Measurements from ENCODE around the gene HCFC1R1.
"Not testable (repeated sequence)": the region's sequence is repeated elsewhere in the genome, so short reads cannot be mapped to it uniquely, and the experiment has no call there.

HCFC1R1 gene

DNA sequence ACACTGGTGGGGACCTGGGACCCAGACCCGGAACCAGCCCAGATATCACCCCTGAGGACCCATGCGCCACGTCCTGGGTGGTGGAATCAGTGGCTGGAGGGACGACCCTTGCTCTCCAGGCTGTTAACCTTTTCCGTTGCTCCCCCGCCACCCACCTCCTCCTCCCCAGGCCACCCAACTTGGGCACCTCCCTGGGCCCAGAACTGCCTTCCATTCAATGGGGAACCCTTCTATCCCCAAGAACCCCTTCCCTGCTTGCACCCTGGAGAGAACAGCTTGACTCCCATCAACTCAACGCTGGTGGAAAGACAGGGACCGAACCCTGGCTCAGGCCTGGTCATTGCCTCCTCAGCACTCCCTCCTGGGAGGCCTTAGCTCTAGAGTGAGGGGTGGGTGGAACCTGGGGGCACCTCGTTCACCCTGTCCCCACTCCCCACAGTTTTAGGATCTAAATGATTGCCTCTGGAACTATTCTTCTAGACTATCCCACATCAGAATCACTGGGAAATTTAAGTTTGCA, 36.0 kb upstream of the HCFC1R1 start:
- no peak for DNase-seq (ENCODE audit: low read depth)
- peak overlapping the region; percentile 19 for H3K4me3 ChIP-seq (ENCODE audit: control insufficient read depth, low read depth, low read length)
- TF ChIP-seq, protein P1, sequence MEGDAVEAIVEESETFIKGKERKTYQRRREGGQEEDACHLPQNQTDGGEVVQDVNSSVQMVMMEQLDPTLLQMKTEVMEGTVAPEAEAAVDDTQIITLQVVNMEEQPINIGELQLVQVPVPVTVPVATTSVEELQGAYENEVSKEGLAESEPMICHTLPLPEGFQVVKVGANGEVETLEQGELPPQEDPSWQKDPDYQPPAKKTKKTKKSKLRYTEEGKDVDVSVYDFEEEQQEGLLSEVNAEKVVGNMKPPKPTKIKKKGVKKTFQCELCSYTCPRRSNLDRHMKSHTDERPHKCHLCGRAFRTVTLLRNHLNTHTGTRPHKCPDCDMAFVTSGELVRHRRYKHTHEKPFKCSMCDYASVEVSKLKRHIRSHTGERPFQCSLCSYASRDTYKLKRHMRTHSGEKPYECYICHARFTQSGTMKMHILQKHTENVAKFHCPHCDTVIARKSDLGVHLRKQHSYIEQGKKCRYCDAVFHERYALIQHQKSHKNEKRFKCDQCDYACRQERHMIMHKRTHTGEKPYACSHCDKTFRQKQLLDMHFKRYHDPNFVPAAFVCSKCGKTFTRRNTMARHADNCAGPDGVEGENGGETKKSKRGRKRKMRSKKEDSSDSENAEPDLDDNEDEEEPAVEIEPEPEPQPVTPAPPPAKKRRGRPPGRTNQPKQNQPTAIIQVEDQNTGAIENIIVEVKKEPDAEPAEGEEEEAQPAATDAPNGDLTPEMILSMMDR (IDR thresholded peaks at IDR 0.05; ENCODE audit: control insufficient read depth, insufficient read depth, low read depth, low read length, missing control alignments): no peak

DNA sequence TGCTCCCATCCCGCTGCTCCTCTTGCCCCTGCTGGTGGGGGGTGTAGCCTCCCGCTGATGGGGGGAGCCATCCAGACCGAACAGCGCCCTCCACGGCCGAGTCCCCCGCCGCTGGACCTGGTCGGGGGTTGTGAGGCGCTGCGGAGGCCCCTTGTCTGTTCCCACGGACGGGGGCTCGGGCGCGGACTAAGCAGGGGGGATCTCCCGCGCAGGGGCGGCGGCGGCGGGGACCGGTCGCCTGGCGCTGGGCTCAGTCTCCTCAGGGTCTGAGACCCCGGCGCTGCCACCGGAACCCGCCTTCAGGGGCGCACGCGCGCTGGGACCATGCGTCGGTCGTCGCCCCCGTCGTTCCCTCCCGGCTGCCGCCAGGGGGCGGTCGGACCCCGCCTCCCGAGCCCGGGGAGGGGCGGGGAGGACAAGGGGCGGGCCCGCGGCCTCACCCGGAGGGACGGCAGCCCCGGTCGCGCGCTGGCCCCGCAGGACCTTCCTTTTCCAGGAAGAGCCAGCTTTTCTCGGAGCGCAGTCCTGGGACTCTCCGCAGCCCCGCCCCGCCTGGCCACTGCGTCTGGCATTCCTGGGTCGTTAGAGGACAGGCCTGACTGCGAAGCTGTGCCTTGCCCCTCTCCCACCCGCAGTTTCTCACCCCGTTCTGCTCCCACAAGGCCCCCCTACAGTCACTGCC, 35.4 kb upstream of the HCFC1R1 start:
- peak; percentile 20 for DNase-seq (ENCODE audit: low read depth)
- H3K4me3 ChIP-seq (ENCODE audit: control insufficient read depth, low read depth, low read length): peak overlapping the region; percentile 79
- TF ChIP-seq, protein P1 (IDR thresholded peaks at IDR 0.05; ENCODE audit: control insufficient read depth, insufficient read depth, low read depth, low read length, missing control alignments): peak; percentile 51

DNA sequence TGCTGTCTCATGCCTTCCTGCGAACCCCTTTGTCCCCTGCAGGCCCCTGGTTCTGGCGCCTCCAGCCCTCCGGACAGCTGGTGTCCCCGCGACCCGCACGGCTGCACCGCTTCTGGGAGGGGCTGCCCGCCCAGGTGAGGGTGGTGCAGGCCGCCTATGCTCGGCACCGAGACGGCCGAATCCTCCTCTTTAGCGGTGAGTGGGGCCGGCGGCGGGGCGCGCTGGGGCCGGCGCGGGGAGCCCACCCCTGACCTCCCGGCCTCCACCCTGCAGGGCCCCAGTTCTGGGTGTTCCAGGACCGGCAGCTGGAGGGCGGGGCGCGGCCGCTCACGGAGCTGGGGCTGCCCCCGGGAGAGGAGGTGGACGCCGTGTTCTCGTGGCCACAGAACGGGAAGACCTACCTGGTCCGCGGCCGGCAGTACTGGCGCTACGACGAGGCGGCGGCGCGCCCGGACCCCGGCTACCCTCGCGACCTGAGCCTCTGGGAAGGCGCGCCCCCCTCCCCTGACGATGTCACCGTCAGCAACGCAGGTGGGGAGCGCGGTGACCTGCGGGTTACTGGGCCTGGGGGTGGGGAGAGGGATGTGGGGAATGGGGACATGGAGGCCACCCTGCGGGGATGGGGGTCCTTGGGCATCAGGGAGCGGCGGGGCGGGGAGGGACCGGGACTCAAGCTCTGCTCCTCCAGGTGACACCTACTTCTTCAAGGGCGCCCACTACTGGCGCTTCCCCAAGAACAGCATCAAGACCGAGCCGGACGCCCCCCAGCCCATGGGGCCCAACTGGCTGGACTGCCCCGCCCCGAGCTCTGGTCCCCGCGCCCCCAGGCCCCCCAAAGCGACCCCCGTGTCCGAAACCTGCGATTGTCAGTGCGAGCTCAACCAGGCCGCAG, 34.6 kb upstream of the HCFC1R1 start:
- DNase-seq (ENCODE audit: low read depth): no peak
- TF ChIP-seq, protein P1 (IDR thresholded peaks at IDR 0.05; ENCODE audit: control insufficient read depth, insufficient read depth, low read depth, low read length, missing control alignments): peak; percentile 1
- peak overlapping the region; percentile 79 for H3K4me3 ChIP-seq (ENCODE audit: control insufficient read depth, low read depth, low read length)

DNA sequence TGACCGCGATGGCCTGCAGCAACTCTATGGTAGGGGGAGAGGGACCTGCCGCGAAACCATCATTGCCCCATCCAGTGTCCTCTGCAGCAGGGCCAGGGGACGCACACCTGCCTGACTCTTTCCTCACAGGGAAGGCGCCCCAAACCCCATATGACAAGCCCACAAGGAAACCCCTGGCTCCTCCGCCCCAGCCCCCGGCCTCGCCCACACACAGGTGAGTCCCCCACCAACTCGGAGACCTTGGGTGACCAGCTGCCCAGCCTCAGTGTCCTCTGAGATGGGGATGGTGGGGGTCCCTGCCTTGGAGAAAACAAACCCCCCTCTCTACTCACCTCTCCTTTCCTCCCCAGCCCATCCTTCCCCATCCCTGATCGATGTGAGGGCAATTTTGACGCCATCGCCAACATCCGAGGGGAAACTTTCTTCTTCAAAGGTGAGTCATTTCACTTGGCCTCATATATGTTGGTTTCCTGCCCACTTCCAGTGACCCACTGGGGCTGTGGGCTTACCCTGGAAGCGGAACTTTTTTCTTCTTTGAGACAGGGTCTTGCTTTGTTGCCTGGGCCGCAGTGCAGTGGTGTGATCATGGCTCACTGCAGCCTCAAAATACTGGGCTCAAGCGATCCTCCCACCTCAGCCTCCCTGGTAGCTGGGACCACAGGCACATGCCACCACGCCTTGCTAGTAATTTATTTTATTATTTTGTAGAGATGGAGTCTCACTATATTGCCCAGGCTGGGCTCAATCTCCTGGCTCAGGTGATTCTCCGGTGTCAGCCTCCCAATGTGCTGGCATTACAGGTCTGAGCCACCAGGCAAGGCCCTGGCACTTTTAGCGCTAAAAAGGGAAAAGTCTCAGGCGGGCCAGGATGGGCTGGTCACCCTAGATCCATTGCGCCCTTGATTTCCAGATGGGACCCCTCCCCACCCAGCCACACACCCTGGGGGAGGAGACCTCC, 33.7 kb upstream of the HCFC1R1 start:
- DNase-seq (ENCODE audit: low read depth): no peak

DNA sequence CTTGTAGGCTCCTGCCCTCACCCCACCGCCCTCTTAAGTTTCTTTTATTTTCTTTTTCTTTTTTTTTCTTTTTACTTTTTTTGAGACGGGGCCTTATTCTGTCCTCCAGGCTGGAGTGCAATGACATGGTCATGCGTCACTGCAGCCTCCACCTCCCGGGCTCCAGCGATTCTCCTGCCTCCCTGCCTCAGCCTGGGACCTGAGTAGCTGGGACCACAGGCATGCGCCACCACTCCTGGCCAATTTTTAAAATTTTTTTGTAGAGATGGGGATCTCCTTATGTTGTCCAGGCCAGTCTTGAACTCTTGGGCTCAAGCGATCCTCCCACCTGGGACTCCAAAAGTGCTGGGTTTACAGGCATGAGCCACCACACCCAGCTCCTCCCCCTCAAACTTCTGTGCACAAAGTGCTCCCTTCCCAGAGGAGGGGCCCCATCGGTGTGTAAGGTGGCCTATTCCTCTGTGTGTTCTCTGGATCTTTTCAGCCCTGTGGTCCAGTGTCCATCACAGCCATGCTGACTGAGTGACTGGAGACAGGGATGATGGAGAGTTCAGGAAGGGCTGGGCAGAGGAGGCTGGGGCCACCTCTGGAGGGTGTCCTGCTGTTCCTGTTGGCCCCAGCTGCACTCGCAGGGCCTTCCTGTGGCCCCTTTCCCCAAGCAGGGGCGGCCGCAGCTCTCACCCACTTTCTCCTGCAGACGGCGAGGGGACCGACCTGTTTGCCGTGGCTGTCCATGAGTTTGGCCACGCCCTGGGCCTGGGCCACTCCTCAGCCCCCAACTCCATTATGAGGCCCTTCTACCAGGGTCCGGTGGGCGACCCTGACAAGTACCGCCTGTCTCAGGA, 32.8 kb upstream of the HCFC1R1 start:
- no peak overlapping the region for H3K4me3 ChIP-seq (ENCODE audit: control insufficient read depth, low read depth, low read length)
- TF ChIP-seq, protein P1 (IDR thresholded peaks at IDR 0.05; ENCODE audit: control insufficient read depth, insufficient read depth, low read depth, low read length, missing control alignments): no peak
- DNase-seq (ENCODE audit: low read depth): no peak

More for the DNA sequence above, 33.7 kb upstream of the HCFC1R1 start:
- H3K4me3 ChIP-seq (ENCODE audit: control insufficient read depth, low read depth, low read length): no peak overlapping the region
- TF ChIP-seq, protein P1 (IDR thresholded peaks at IDR 0.05; ENCODE audit: control insufficient read depth, insufficient read depth, low read depth, low read length, missing control alignments): no peak

DNA sequence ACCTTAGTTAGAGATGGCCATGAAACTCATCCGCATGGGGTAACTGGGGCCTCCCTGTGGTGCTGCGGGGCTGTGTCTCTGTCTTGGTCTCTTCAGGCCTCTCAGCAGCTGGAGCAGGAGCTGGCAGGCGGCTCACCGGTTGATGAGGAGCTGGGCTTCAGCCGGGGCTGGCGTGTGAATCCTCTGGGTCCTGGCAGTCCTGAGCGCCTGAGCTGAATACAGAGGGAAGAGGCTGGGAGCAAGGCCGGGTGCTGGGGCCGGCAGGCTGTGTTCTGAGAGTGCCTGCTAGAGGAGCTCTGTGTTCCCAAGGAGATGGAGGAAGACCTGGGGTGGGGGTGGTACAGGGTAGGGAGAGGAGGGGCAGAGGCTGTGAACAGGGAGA, 32.0 kb upstream of the HCFC1R1 start:
- not testable (repeated sequence) for H3K4me3 ChIP-seq (ENCODE audit: control insufficient read depth, low read depth, low read length); DNase-seq (ENCODE audit: low read depth)

Data from AG09309 (cell line).